ENCODE measurements around the gene TMC6.

- no peak for TF ChIP-seq CTCF (conservative IDR thresholded peaks at IDR 0.05; ENCODE audit: low read length)
- no peak for TF ChIP-seq EZH2phosphoT487 (IDR thresholded peaks at IDR 0.05; ENCODE audit: borderline replicate concordance, low read depth, low read length)
Measured at GRCh38 chr17:78125976-78126894, 2.3 kb downstream of the TMC6 start.

All from OCI-LY7 (cell line).